NCI-H2196 treated with DMSO at 0.1 percent for 48 hours (cell line): ENCODE results near the gene FMR1.

ENCODE experiments used
- DNase-seq: peaks from one replicate; lab custom pipeline; 2025; ENCODE audit not compliant: unreplicated experiment; lab: John Stamatoyannopoulos, UW

The FMR1 gene

GRCh38 chrX:147914591-147914990 lies 2.9 kb downstream of the FMR1 start:
- DNase-seq: no peak

- DNase-seq: no peak
These were observed 4.8 kb downstream of the FMR1 start for GRCh38 chrX:147916375-147916968.

GRCh38 chrX:147917700-147918695 lies 6.3 kb downstream of the FMR1 start:
- DNase-seq: no peak

- DNase-seq: no peak
These were observed 8.5 kb downstream of the FMR1 start for GRCh38 chrX:147920161-147920666.

GRCh38 chrX:147923605-147924004 lies 11.9 kb downstream of the FMR1 start:
- DNase-seq: no peak

GRCh38 chrX:147927256-147927655 lies 15.5 kb downstream of the FMR1 start:
- no peak for DNase-seq

GRCh38 chrX:147933815-147934214 lies 22.1 kb downstream of the FMR1 start:
- no peak for DNase-seq

- no peak for DNase-seq
These were observed 23.5 kb downstream of the FMR1 start for GRCh38 chrX:147935156-147935758.

GRCh38 chrX:147945286-147945685 lies 33.6 kb downstream of the FMR1 start:
- no peak for DNase-seq

GRCh38 chrX:147948531-147948930 lies 36.8 kb downstream of the FMR1 start:
- DNase-seq: no peak

GRCh38 chrX:147950352-147950751 lies 38.6 kb downstream of the FMR1 start:
- DNase-seq: no peak

GRCh38 chrX:147953976-147954375 lies 42.3 kb downstream of the FMR1 start:
- no peak for DNase-seq

GRCh38 chrX:147957291-147957690 lies 45.6 kb downstream of the FMR1 start:
- DNase-seq: no peak

GRCh38 chrX:147958291-147958690 lies 46.6 kb downstream of the FMR1 start:
- no peak for DNase-seq

- DNase-seq: no peak
These were observed 49.0 kb downstream of the FMR1 start for GRCh38 chrX:147960722-147961121.

GRCh38 chrX:147962476-147962875 lies 50.8 kb downstream of the FMR1 start:
- no peak for DNase-seq

GRCh38 chrX:147978931-147979330 lies 67.2 kb downstream of the FMR1 start:
- DNase-seq: no peak

- DNase-seq: no peak
These were observed 69.5 kb downstream of the FMR1 start, which contains the start of gene FMR1NB for GRCh38 chrX:147981038-147981752. Gene FMR1NB (plus strand): TSS chrX:147981337. CDS start chrX:147981403, 66 bp downstream.
